ENCODE measurements around the gene CACHD1.

- TF ChIP-seq CTCF (IDR thresholded peaks at IDR 0.05 in 8 of 11, conservative IDR thresholded peaks at IDR 0.05 in 3 of 11) (no peak), POLR2A (IDR thresholded peaks at IDR 0.05) (no peak)
These were observed 43.2 kb upstream of the CACHD1 start for GRCh38 chr1:64426681-64427080.
